ENCODE measurements around the gene SDR42E2.
"Not testable (repeated sequence)": the region's sequence is repeated elsewhere in the genome, so short reads cannot be mapped to it uniquely, and the experiment has no call there.

Gene SDR42E2

GRCh38 chr16:22214889-22215288, 52.6 kb downstream of the SDR42E2 start:
- DNase-seq = no peak

GRCh38 chr16:22216191-22216831, 54.0 kb downstream of the SDR42E2 start:
- no peak for DNase-seq

- DNase-seq = not testable (repeated sequence)
Observed at GRCh38 chr16:22216832-22217225, 54.5 kb downstream of the SDR42E2 start.

- no peak for DNase-seq
Observed at GRCh38 chr16:22217890-22218730, 55.8 kb downstream of the SDR42E2 start.

GRCh38 chr16:22219389-22220068, 57.2 kb downstream of the SDR42E2 start:
- no peak for DNase-seq

GRCh38 chr16:22220069-22220440, 57.7 kb downstream of the SDR42E2 start:
- DNase-seq = no peak

GRCh38 chr16:22220714-22221113, 58.4 kb downstream of the SDR42E2 start:
- no peak for DNase-seq

GRCh38 chr16:22222006-22222405, 59.7 kb downstream of the SDR42E2 start:
- no peak for DNase-seq

GRCh38 chr16:22222998-22223397, 60.7 kb downstream of the SDR42E2 start:
- DNase-seq = no peak

- no peak for DNase-seq
Observed at GRCh38 chr16:22225060-22225459, 62.8 kb downstream of the SDR42E2 start.

- no peak for DNase-seq
Observed at GRCh38 chr16:22229889-22230288, 67.6 kb downstream of the SDR42E2 start.

GRCh38 chr16:22232277-22233036, 70.2 kb downstream of the SDR42E2 start:
- no peak for DNase-seq

GRCh38 chr16:22233037-22233372, 70.7 kb downstream of the SDR42E2 start:
- DNase-seq = no peak

- DNase-seq = no peak
Observed at GRCh38 chr16:22235839-22236745, 73.8 kb downstream of the SDR42E2 start.

- DNase-seq = no peak
Observed at GRCh38 chr16:22239131-22239805, 77.0 kb downstream of the SDR42E2 start.

- DNase-seq = no peak
Observed at GRCh38 chr16:22240023-22240710, 77.9 kb downstream of the SDR42E2 start.
